Fibroblast of lung (primary cell): ENCODE data around the gene MXRA7.

Experiments
- CTCF ChIP-seq, 2 donors: IDR thresholded peaks in 1 of 2; conservative IDR thresholded peaks in 1 of 2; 1 replicate in 1 of 2; 2 replicates in 1 of 2; pipeline ENCODE4 v1.5.1; 2011 to 2012; ENCODE audit warnings: low read length in 2 of 2, control low read depth in 1 of 2, inconsistent platforms in 1 of 2, low read depth in 1 of 2, mild to moderate bottlenecking in 1 of 2
- EZH2 ChIP-seq: IDR thresholded peaks from 2 replicates; pipeline ENCODE4 v1.5.1; 2012; ENCODE audit warnings: low read length, control low read depth, mild to moderate bottlenecking; ENCODE audit errors: missing control alignments

GRCh38 chr17:76657505-76658241, 53.1 kb downstream of the MXRA7 start:
- no peak for TF ChIP-seq CTCF (conservative IDR thresholded peaks at IDR 0.05 in 1 of 2, IDR thresholded peaks at IDR 0.05 in 1 of 2; ENCODE audit: low read depth in 1 of 2, low read length in 2 of 2)
- no peak for TF ChIP-seq EZH2
